H1 (cell line): ENCODE measurements around the gene DFFB. TPM values are rescaled to one million over a fixed set of nuclear protein-coding genes. Genes with fewer than 3 reads are reported as not detected.
A peak's percentile ranks its signal among the peaks of the same experiment; 100 is the strongest.

Experiments
- CTCF ChIA-PET: fragments of 300-600 bp; sonication (Branson Sonifier 250); formaldehyde crosslinking; loops from one replicate; lab custom pipeline; 2021; ENCODE audit not compliant: partially characterized antibody; lab: Charles Lee
- POLR2A ChIA-PET: fragments of 300-600 bp; sonication (Branson Sonifier 250); formaldehyde crosslinking; loops from one replicate; lab custom pipeline; 2021; ENCODE audit warnings: inconsistent platforms; ENCODE audit not compliant: partially characterized antibody; lab: Charles Lee
- DNase-seq, 2 experiments: peaks; one replicate each; pipeline versions ENCODE4 v3.0.0 to v3.0.0-alpha.2; 2010 to 2022; ENCODE audit warnings: low spot score in 2 of 2, low read depth in 1 of 2, mixed read lengths in 1 of 2
- FAIRE-seq: peaks from 2 replicates; lab custom pipeline; 2011; peaks lifted over from hg19 to GRCh38; lab: Jason Lieb, UNC
- H2AFZ ChIP-seq: 2 replicates; pipeline ENCODE4 v1.8.1; 2012; ENCODE audit warnings: low read length, inconsistent platforms
- H2AK5ac ChIP-seq: 2 replicates; pipeline ENCODE4 v1.6.1; 2013; ENCODE audit warnings: low read depth, low read length
- H2BK120ac ChIP-seq: replicated peaks from 2 replicates; pipeline ENCODE3; 2013; ENCODE audit warnings: low read depth, low read length, inconsistent platforms
- H2BK12ac ChIP-seq: 2 replicates; pipeline ENCODE4 v1.6.1; 2013; ENCODE audit warnings: low read depth, low read length
- H2BK15ac ChIP-seq: 2 replicates; pipeline ENCODE4 v1.6.1; 2013; ENCODE audit warnings: low read length
- H2BK20ac ChIP-seq: 2 replicates; pipeline ENCODE4 v1.6.1; 2013; ENCODE audit warnings: low read length
- H2BK5ac ChIP-seq: 2 replicates; pipeline ENCODE4 v1.6.1; 2013; ENCODE audit warnings: low read depth, low read length
- H3K14ac ChIP-seq: 2 replicates; pipeline ENCODE4 v1.6.1; 2013; ENCODE audit warnings: inconsistent platforms; ENCODE audit not compliant: insufficient read length
- H3K18ac ChIP-seq: 2 replicates; pipeline ENCODE4 v1.6.1; 2013; ENCODE audit warnings: low read length; ENCODE audit errors: extremely low read depth
- H3K23ac ChIP-seq: 2 replicates; pipeline ENCODE4 v1.6.1; 2013; ENCODE audit warnings: inconsistent platforms; ENCODE audit not compliant: insufficient read length
- H3K23me2 ChIP-seq: 2 replicates; pipeline ENCODE4 v1.6.1; 2013; ENCODE audit warnings: low read depth, low read length
- H3K27ac ChIP-seq: 2 replicates; pipeline ENCODE4 v1.6.1; 2011; ENCODE audit warnings: low read depth, low read length, inconsistent platforms
- H3K27me3 ChIP-seq, 4 experiments: replicated peaks in 1 of 4; 1 replicate in 1 of 4; 2 replicates in 3 of 4; pipeline versions ENCODE4 v1.6.1 to v1.8.1; 2011 to 2013; ENCODE audit warnings: low read length in 3 of 4, mild to moderate bottlenecking in 3 of 4, inconsistent platforms in 2 of 4, mixed read lengths in 2 of 4, moderate library complexity in 1 of 4; ENCODE audit not compliant: control insufficient read depth in 3 of 4, insufficient read depth in 3 of 4; ENCODE audit errors: extremely low read depth in 1 of 4
- H3K36me3 ChIP-seq, 4 experiments: 2 replicates each; pipeline versions ENCODE4 v1.6.1 to v1.8.1; 2011 to 2013; ENCODE audit warnings: mild to moderate bottlenecking in 4 of 4, low read length in 3 of 4, moderate library complexity in 2 of 4, control low read depth in 1 of 4, inconsistent platforms in 1 of 4; ENCODE audit not compliant: insufficient read depth in 4 of 4, control insufficient read depth in 2 of 4
- H3K4ac ChIP-seq: replicated peaks from 2 replicates; pipeline ENCODE3; 2013; ENCODE audit warnings: low read length, low read depth, mixed read lengths, inconsistent platforms; ENCODE audit not compliant: insufficient read length
- H3K4me1 ChIP-seq, 4 experiments: replicated peaks in 1 of 4; 1 replicate in 1 of 4; 2 replicates in 3 of 4; pipeline versions ENCODE4 v1.6.1 to v1.8.1; 2011 to 2013; ENCODE audit warnings: low read length in 3 of 4, inconsistent platforms in 2 of 4, mixed read lengths in 1 of 4; ENCODE audit not compliant: insufficient read depth in 4 of 4, control insufficient read depth in 3 of 4
- H3K4me2 ChIP-seq, 2 experiments: 2 replicates each; pipeline versions ENCODE4 v1.6.1 to v1.8.1; 2011 to 2013; ENCODE audit warnings: low read depth in 2 of 2, low read length in 2 of 2, control low read depth in 1 of 2, inconsistent platforms in 1 of 2, mild to moderate bottlenecking in 1 of 2; ENCODE audit not compliant: insufficient read depth in 1 of 2
- H3K4me3 ChIP-seq, 4 experiments: fragments of 200-600, 300-600 bp in 1 of 4; sonication (generic), shearing (Covaris generic), sonication (Bioruptor Twin) in 1 of 4; 2 replicates each; pipeline versions ENCODE4 v1.5.1 to v1.8.1; 2011 to 2016; ENCODE audit warnings: low read length in 4 of 4, low read depth in 3 of 4, control low read depth in 2 of 4, inconsistent platforms in 2 of 4, mild to moderate bottlenecking in 2 of 4, mixed read lengths in 1 of 4, moderate library complexity in 1 of 4; ENCODE audit not compliant: insufficient read depth in 2 of 4; ENCODE audit errors: extremely low read depth in 1 of 4
- H3K56ac ChIP-seq: replicated peaks from 2 replicates; pipeline ENCODE3; 2013; ENCODE audit warnings: low read depth, mild to moderate bottlenecking, mixed read lengths, low read length, inconsistent platforms; ENCODE audit not compliant: insufficient read length
- H3K79me1 ChIP-seq: 2 replicates; pipeline ENCODE4 v1.6.1; 2013; ENCODE audit warnings: low read depth, low read length, control low read depth
- H3K79me2 ChIP-seq, 2 experiments: 2 replicates each; pipeline versions ENCODE4 v1.6.1 to v1.8.1; 2012 to 2013; ENCODE audit warnings: low read length in 2 of 2, mild to moderate bottlenecking in 2 of 2, inconsistent platforms in 1 of 2; ENCODE audit not compliant: insufficient read depth in 2 of 2, control insufficient read depth in 1 of 2
- H3K9ac ChIP-seq, 4 experiments: replicated peaks in 1 of 4; 1 replicate in 1 of 4; 2 replicates in 3 of 4; pipeline versions ENCODE4 v1.6.1 to v1.8.1; 2011 to 2013; ENCODE audit warnings: low read depth in 3 of 4, low read length in 3 of 4, control low read depth in 2 of 4, mild to moderate bottlenecking in 2 of 4, moderate library complexity in 2 of 4, inconsistent platforms in 1 of 4; ENCODE audit errors: extremely low read depth in 1 of 4
- H3K9me3 ChIP-seq, 2 experiments: 2 replicates each; pipeline versions ENCODE4 v1.6.1 to v1.8.1; 2012 to 2013; ENCODE audit warnings: mild to moderate bottlenecking in 2 of 2, moderate library complexity in 2 of 2, control low read depth in 1 of 2, inconsistent platforms in 1 of 2, low read depth in 1 of 2, low read length in 1 of 2, mixed read lengths in 1 of 2; ENCODE audit not compliant: insufficient read depth in 2 of 2
- H4K20me1 ChIP-seq, 2 experiments: replicated peaks in 1 of 2; 2 replicates each; pipeline versions ENCODE3 to v1.8.1; 2011 to 2013; ENCODE audit warnings: inconsistent platforms in 2 of 2, low read length in 2 of 2, mild to moderate bottlenecking in 1 of 2; ENCODE audit not compliant: insufficient read depth in 2 of 2, control insufficient read depth in 1 of 2
- H4K5ac ChIP-seq: 2 replicates; pipeline ENCODE4 v1.6.1; 2013; ENCODE audit warnings: low read length, low read depth, mixed read lengths, inconsistent platforms; ENCODE audit not compliant: insufficient read length
- H4K8ac ChIP-seq: 2 replicates; pipeline ENCODE4 v1.8.0; 2013; ENCODE audit warnings: mild to moderate bottlenecking, moderate library complexity, low read length, inconsistent platforms; ENCODE audit not compliant: insufficient read depth; ENCODE audit errors: extremely low read depth
- H4K91ac ChIP-seq: replicated peaks from 2 replicates; pipeline ENCODE3; 2013; ENCODE audit warnings: low read length, mixed read lengths, inconsistent platforms; ENCODE audit not compliant: insufficient read length
- POU5F1 ChIP-seq: IDR thresholded peaks from 2 replicates; pipeline ENCODE4 v1.6.1; 2011; ENCODE audit warnings: low read depth, mild to moderate bottlenecking, low read length, moderate library complexity
- SP1 ChIP-seq: IDR thresholded peaks from 2 replicates; pipeline ENCODE4 v1.6.1; 2011; ENCODE audit warnings: low read depth, low read length
- TCF12 ChIP-seq: IDR thresholded peaks from 2 replicates; pipeline ENCODE4 v1.6.1; 2011; ENCODE audit warnings: low read depth, mild to moderate bottlenecking, low read length
- WGBS, 2 experiments: shearing (Covaris generic) in 1 of 2; methylation state at CpG; one replicate each; pipeline versions ENCODE4 v1.1.6 to v1.1.7; 2013 to 2015; ENCODE audit warnings: low lambda C conversion rate in 2 of 2, mixed read lengths in 2 of 2, inconsistent platforms in 1 of 2, low coverage in 1 of 2, missing lambda C conversion rate in 1 of 2; ENCODE audit not compliant: insufficient replicate concordance in 2 of 2, insufficient coverage in 1 of 2, insufficient read length in 1 of 2; ENCODE audit errors: extremely low coverage in 1 of 2, missing lambda C conversion rate in 1 of 2; 5-methylcytosine and 5-hydroxymethylcytosine counted together
- polyA plus RNA-seq, 7 experiments: library from polyadenylated mRNA; depleted of rRNA in 3 of 7; stranded (reverse) in 5 of 7; unstranded in 2 of 7; fragments of >200 nt in 5 of 7; fragments of 200-250 nt in 2 of 7; gene quantifications; 1 replicate in 5 of 7; 2 replicates in 1 of 7; 4 replicates in 1 of 7; pipeline versions ENCODE4 v1.2.1 to v1.2.3, GENCODE V29; 2011 to 2013; ENCODE audit warnings: missing spikeins in 2 of 7, mixed read lengths in 2 of 7
- total RNA-seq: library from RNA; stranded (reverse); fragmentation: NEBNext Ultra II Directional; extraction: Animal tissue kit (Norgen Biotek cat#: 25700); gene quantifications from 2 replicates; pipeline ENCODE4 v1.2.1, GENCODE V29; 2021

DFFB gene
- total and polyA plus RNA-seq, 2 of the 8 experiments (the other 6 are each of a cell fraction or from before 2014, with no cell fraction given), result 8.6 to 11.9 TPM

DNA sequence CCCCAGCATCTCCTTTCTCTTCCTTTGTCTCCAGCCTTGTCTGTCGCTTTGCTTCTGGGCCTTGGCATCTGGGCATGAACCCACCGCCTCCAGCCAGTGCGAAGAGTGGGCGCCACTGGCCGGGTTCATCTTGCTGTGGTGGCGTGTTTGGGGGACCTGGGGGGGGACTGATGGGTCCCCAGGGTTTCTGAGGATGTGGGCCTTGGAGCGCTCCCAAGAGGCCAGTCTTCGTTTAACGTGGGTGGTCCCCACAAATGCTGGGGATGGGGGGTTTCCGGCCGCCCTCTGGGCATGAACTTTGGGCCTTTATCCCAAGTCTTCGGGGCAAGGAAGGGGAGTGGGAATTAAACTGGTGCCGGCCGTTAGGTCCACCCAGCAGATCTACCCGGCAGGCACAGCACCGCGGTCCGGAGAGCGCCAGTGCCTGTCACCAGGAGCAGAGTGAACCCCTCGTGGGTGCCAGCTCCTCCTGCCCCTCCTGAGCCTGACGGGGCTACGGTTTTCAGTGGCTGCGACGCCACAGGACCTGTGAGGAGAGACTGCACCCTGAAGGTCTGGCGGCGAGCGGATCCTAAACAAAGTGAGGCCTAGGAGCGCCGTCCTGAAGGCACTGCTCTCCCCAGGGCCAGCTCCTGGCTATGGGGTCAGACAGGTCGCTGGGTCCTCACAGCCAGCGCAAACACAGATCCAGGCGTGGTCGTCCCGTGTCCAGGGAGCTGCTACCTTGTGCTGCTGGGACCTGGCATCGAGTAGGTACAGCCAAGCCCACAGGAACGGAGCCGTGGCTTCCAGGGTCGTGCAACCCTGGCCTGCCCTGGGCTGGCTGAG lies 54.9 kb downstream of the DFFB start:
- ChIA-PET CTCF (no interaction called here), POLR2A (no interaction called here)
- DNase-seq (no peak), FAIRE-seq (no peak)
- 90% methylated on average over 36 of the region's 38 CpGs; no CpG with 5 or more reads in 1 of the 2 experiments for WGBS, 2 experiments
- H3K56ac ChIP-seq, result no peak overlapping the region
- no peaks in the 10 kb centered on the region for H3K36me3 ChIP-seq
- H3K27ac ChIP-seq, result no peak overlapping the region
- no peak overlapping the region for H2AFZ ChIP-seq
- no peak overlapping the region for H2AK5ac ChIP-seq
- H4K5ac ChIP-seq, result no peak overlapping the region
- no peak overlapping the region for H3K23ac ChIP-seq
- H3K23me2 ChIP-seq, result no peaks in the 10 kb centered on the region; the same call in 1 of the 2 replicates
- no peak overlapping the region for H3K4me3 ChIP-seq
- TF ChIP-seq TCF12 (no peak), SP1 (no peak), POU5F1 (no peak)
- peak overlapping the region; percentile 52; the same call in 1 of the 2 replicates for H2BK5ac ChIP-seq
- no peak overlapping the region for H3K14ac ChIP-seq
- H4K91ac ChIP-seq, result peak overlapping the region; percentile 1
- no peaks in the 10 kb centered on the region; a peak in 1 of 7 replicates for H3K27me3 ChIP-seq
- H2BK120ac ChIP-seq, result no peak overlapping the region
- no peaks in the 10 kb centered on the region for H4K20me1 ChIP-seq
- H2BK12ac ChIP-seq, result peak overlapping the region; percentile 50; the same call in 1 of the 2 replicates
- no peaks in the 10 kb centered on the region for H3K9me3 ChIP-seq
- no peaks in the 10 kb centered on the region for H3K79me2 ChIP-seq
- no peak overlapping the region for H4K8ac ChIP-seq
- no peak overlapping the region for H3K4me2 ChIP-seq
- no peak overlapping the region for H3K18ac ChIP-seq
- no peak overlapping the region; the same call in 1 of the 2 replicates for H2BK15ac ChIP-seq
- no peak overlapping the region for H3K9ac ChIP-seq
- no peaks in the 10 kb centered on the region for H3K79me1 ChIP-seq
- H3K4me1 ChIP-seq, result peaks cover 0 to 8% (median 4%) of the 10 kb centered on the region in 4 experiments; a peak in 3 of 7 replicates
- H2BK20ac ChIP-seq, result no peak overlapping the region
- no peak overlapping the region for H3K4ac ChIP-seq
